Measurements from ENCODE around the gene NUFIP1.
"Not testable (repeated sequence)": the region's sequence is repeated elsewhere in the genome, so short reads cannot be mapped to it uniquely, and the experiment has no call there.

NUFIP1 gene

GRCh38 chr13:44904967-44905366 lies 84.3 kb downstream of the NUFIP1 start:
- H3K36me3 ChIP-seq = no peaks in the 10 kb centered on the region
- H3K27me3 ChIP-seq (ENCODE audit: insufficient read depth, low read depth, severe bottlenecking) = no peaks in the 10 kb centered on the region
- no peak for TF ChIP-seq CTCF (IDR thresholded peaks at IDR 0.05; ENCODE audit: low read depth, low read length)
- no peak for DNase-seq
- no peak overlapping the region for H3K4me3 ChIP-seq (ENCODE audit: low read depth, low read length)
- H3K27ac ChIP-seq = no peak overlapping the region
- H3K9me3 ChIP-seq (ENCODE audit: severe bottlenecking) = no peaks in the 10 kb centered on the region

- TF ChIP-seq CTCF (IDR thresholded peaks at IDR 0.05; ENCODE audit: low read depth, low read length) = no peak
- peak; percentile 82 for DNase-seq
- H3K36me3 ChIP-seq = no peaks in the 10 kb centered on the region
- H3K27ac ChIP-seq = peak overlapping the region; percentile 32
- no peaks in the 10 kb centered on the region for H3K9me3 ChIP-seq (ENCODE audit: severe bottlenecking)
- no peaks in the 10 kb centered on the region for H3K27me3 ChIP-seq (ENCODE audit: insufficient read depth, low read depth, severe bottlenecking)
- H3K4me3 ChIP-seq (ENCODE audit: low read depth, low read length) = no peak overlapping the region
These were observed 85.7 kb downstream of the NUFIP1 start for GRCh38 chr13:44903574-44903985.

- H3K27me3 ChIP-seq (ENCODE audit: insufficient read depth, low read depth, severe bottlenecking) = no peaks in the 10 kb centered on the region
- no peak overlapping the region for H3K4me3 ChIP-seq (ENCODE audit: low read depth, low read length)
- no peak for TF ChIP-seq CTCF (IDR thresholded peaks at IDR 0.05; ENCODE audit: low read depth, low read length)
- DNase-seq = no peak
- H3K27ac ChIP-seq = no peak overlapping the region
- H3K36me3 ChIP-seq = no peaks in the 10 kb centered on the region
- peaks cover 2% of the 10 kb centered on the region for H3K9me3 ChIP-seq (ENCODE audit: severe bottlenecking)
These were observed 86.5 kb downstream of the NUFIP1 start for GRCh38 chr13:44902738-44903137.

GRCh38 chr13:44899967-44900366 lies 89.3 kb downstream of the NUFIP1 start:
- TF ChIP-seq CTCF (IDR thresholded peaks at IDR 0.05; ENCODE audit: low read depth, low read length) = no peak
- Histone ChIP-seq H3K9me3 (ENCODE audit: severe bottlenecking) (peaks cover 2% of the 10 kb centered on the region), H3K27ac (no peak overlapping the region), H3K27me3 (ENCODE audit: insufficient read depth, low read depth, severe bottlenecking) (no peaks in the 10 kb centered on the region), H3K4me3 (ENCODE audit: low read depth, low read length) (no peak overlapping the region), H3K36me3 (no peaks in the 10 kb centered on the region)
- DNase-seq = no peak

- H3K27me3 ChIP-seq (ENCODE audit: insufficient read depth, low read depth, severe bottlenecking); H3K36me3 ChIP-seq; H3K4me3 ChIP-seq (ENCODE audit: low read depth, low read length); H3K9me3 ChIP-seq (ENCODE audit: severe bottlenecking); H3K27ac ChIP-seq; DNase-seq: not testable (repeated sequence)
These were observed 91.0 kb downstream of the NUFIP1 start for GRCh38 chr13:44898308-44898707.

- TF ChIP-seq CTCF (IDR thresholded peaks at IDR 0.05; ENCODE audit: low read depth, low read length) = no peak
These were observed 93.3 kb downstream of the NUFIP1 start for GRCh38 chr13:44895953-44896335.

More at GRCh38 chr13:44895953-44896335, 93.3 kb downstream of the NUFIP1 start:
- Histone ChIP-seq H3K36me3 (no peaks in the 10 kb centered on the region), H3K4me3 (ENCODE audit: low read depth, low read length) (no peak overlapping the region), H3K27me3 (ENCODE audit: insufficient read depth, low read depth, severe bottlenecking) (no peaks in the 10 kb centered on the region), H3K27ac (no peak overlapping the region), H3K9me3 (ENCODE audit: severe bottlenecking) (peaks cover 2% of the 10 kb centered on the region)
- no peak for DNase-seq

Data from WERI-Rb-1 (cell line).